ENCODE data around the gene AKAP13.

GRCh38 chr15:85762039-85762755, 381.8 kb downstream of the AKAP13 start:
- TF ChIP-seq CTCF (IDR thresholded peaks at IDR 0.05) (no peak), ZFX (IDR thresholded peaks at IDR 0.05; ENCODE audit: borderline replicate concordance) (no peak)

All from 22Rv1 (cell line).